Measurements from ENCODE around the gene KRT83.

KRT83 gene

GRCh38 chr12:52320784-52321400, at the start of gene KRT83:
TSS of gene KRT83 (minus strand) at chr12:52321398. CDS start at chr12:52321335, 63 bp downstream.
- DNase-seq (ENCODE audit: low spot score): no peak

- no peak for DNase-seq (ENCODE audit: low spot score)
Observed at GRCh38 chr12:52369809-52370208, 48.6 kb upstream of the KRT83 start.

GRCh38 chr12:52369211-52369610, 48.0 kb upstream of the KRT83 start:
- peak; percentile 49 for DNase-seq (ENCODE audit: low spot score)

DNA sequence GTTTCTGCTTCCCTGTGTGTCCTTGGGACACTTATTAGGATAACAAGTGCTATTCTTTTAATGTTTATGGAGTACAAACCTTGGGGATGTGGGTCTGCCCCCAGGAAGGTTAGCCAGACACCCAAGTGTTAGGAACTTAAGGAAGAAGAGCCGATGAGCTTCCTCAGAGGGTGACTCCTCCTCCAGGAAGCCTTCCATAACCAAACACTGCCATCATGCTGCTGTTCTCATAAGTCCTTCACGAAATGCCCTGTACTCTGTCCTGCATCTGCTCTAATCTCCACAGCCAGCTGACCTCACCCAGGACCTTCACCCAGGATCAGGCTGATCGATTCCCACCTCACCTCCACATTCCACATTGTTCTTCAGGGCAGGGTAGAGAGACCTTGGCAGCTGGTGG, 47.3 kb upstream of the KRT83 start:
- DNase-seq (ENCODE audit: low spot score): no peak

- DNase-seq (ENCODE audit: low spot score): no peak
Observed at GRCh38 chr12:52367876-52368275, 46.7 kb upstream of the KRT83 start.

GRCh38 chr12:52366738-52367485, 45.7 kb upstream of the KRT83 start, which contains the start of gene KRT85:
TSS of gene KRT85 (minus strand) at chr12:52367481. CDS start at chr12:52367405, 76 bp downstream.
- DNase-seq (ENCODE audit: low spot score): no peak

DNA sequence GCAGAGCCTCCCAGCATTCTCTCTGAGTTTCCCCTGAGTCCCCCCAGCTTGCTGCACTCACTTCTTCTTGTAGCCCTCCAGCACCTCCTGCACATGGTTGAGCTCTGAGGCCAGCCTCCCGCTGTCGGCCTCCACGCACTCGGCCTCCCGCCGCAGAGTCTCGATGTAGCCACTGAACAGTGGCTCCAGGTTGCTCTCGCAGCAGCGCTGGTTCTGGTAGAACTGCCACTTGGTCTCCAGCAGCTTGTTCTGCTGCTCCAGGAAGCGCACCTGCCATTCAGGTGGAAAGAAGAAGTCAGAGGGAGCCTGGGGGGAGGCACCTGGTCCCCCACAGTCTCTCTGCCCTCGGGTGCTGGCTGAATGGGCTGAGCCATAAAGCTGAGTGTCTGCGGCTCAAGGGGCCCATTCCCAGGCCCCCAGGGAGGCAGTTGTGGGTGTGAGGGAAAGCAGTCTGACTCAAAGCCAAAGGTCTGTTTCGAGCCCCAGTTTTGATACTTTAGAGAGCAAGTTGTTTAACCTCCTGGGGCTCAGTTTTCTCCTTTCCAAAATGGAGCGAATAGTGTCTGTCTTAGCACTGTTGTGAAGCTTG, 43.8 kb upstream of the KRT83 start:
- DNase-seq (ENCODE audit: low spot score): no peak

DNA sequence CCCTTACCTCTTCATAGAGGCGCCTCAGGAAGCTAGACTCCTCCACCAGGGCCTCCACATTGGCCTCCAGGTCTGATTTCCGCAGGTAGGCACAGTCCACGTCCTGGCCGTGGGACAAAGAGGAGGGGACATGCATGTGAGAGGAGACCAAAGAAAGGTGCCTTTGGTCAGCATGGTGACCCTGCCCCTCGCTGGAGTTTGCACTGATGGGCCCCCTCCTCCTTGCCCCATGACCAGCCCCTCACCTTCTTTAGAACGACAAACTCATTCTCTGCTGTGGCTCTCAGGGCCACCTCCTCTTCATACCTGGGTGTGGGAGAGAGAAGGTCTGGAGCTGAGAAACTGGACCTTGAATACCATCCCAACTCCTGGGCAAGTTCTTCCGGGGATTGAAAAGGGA, 42.9 kb upstream of the KRT83 start:
- DNase-seq (ENCODE audit: low spot score): no peak

DNA sequence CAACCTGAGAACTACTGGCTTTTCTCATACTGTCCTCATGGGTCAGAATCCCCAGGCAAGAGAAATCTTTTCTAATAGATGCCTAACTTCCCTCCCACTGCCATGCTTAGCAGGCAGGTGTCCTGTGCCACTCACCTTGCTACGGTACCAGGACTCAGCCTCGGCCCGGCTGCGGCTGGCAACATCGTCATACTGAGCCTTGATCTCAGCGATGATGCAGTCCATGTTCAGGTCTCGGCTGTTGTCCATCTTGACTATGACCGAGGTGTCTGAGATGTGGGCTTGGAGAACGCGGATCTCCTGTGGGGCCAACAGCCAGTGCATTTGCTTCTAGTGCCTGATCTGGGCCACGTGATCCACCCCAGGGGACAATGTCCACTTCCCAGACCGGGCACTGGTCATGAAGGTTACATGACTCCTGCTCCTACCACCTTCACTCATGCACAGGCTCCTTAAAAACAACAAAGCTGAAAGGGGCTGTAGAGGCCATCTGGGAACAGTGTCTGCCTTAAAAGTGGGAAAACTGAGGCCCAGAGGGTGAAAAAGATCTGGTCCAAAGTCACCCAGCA, 42.0 kb upstream of the KRT83 start:
- no peak for DNase-seq (ENCODE audit: low spot score)

DNA sequence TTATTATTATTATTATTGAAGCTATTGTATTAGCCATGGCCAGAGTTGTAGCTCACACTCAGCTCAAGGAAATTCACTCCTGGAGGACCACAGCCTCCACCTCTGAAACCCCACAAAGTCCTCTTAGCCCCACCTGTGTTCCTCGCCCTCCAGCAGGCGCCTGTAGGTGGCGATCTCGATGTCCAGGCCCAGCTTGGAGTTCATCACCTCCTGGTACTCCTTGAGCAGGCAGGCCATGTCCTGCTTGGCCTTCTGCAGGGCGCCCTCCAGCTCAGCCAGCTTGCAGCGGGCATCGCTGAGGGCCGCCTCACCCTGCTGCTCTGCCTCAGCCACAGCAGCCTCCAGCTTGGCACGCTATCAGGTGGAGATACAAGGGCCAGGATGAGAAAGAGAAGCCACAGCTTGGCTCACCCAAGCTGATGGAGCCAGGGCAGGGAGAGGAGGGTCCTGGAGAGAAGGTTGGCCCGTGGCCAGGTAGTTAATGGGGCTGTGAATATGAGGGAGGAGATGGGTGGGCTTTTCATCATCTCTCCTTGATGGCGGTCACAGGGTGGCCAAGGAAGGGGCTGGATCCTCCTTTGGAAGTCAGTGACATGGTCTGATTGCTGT, 41.0 kb upstream of the KRT83 start:
- no peak for DNase-seq (ENCODE audit: low spot score)

GRCh38 chr12:52361553-52361952, 40.4 kb upstream of the KRT83 start:
- DNase-seq (ENCODE audit: low spot score): no peak

DNA sequence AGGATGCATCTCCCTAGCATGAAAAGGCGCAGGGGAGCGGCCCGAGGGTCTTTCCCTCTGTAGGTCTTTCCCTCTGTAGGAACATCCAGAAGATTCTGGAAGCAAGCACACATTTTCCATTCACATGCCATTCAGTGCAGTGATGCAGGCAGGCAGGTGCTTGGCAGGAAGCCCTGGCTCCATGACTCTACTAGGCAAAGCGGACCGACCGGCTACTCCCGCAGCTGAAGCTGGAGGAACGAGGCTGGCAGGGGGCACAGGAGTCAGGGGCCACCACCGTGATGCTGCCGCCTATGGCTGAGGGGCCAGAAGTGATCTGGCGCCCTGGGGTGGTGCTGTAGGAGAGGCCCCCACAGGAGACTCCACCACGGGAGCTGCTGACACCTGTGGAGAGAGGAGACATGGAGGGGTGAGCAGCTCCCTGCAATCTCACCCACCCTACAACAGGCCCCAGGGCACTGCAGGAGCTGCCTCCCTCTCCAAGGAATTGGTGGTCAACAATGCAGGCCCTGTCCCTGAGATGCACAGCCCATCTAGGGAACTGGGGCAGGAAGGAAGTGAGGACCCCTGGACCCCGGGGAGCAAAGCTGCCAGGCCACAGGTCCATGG, 39.6 kb upstream of the KRT83 start:
- DNase-seq (ENCODE audit: low spot score): no peak

DNA sequence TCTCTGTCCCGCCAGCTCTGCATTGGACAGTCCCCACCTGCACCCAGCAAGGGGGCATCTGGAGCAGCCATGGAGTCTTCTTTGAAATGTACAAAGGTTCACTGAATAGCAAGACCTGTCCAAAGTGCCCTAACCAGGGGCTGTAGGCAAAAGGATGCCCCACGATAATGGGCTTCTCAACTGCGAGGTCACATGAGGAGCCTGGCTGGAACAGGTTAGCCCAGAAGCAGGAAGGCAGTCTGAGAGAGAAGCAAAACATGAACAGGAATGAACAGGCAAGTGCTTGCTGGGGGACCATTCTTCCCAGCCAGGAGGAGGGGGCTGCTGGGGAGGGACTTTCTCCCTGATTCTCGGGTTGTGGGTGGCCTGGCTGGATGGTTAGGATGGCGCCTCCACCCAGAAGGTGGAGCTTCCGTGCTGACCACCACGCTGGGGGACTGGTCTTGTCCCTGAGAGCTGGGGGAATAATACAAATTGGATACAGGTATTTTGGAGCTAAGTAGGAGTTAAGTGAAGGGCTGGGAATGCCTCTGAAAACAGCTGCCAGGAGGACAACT, 39.0 kb upstream of the KRT83 start:
- no peak for DNase-seq (ENCODE audit: low spot score)

DNA sequence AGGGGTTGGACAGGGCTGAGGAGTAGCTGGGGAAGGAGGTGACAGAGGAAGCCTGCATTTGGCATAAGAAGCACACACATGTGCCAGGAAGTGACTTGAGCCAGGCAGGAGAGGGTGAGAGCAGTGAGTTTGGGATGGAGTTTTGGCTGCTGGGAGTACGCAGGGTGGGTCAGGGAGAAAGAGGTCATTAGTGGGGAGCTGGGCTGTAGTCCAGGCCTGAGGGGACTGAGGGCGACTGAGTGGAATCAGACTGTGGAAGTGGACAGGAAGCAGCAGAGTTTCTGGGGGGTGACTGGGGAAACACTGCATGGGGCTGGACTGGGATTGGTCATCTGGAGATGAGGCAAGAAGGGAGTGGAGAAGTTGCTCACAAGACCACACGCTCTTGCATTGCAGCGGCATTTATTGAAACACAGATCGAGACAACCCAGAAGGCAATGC, 38.4 kb upstream of the KRT83 start:
- no peak for DNase-seq (ENCODE audit: low spot score)

- no peak for DNase-seq (ENCODE audit: low spot score)
Observed at GRCh38 chr12:52358575-52359350, 37.6 kb upstream of the KRT83 start.

GRCh38 chr12:52356762-52357580, 35.8 kb upstream of the KRT83 start:
- no peak for DNase-seq (ENCODE audit: low spot score)

DNA sequence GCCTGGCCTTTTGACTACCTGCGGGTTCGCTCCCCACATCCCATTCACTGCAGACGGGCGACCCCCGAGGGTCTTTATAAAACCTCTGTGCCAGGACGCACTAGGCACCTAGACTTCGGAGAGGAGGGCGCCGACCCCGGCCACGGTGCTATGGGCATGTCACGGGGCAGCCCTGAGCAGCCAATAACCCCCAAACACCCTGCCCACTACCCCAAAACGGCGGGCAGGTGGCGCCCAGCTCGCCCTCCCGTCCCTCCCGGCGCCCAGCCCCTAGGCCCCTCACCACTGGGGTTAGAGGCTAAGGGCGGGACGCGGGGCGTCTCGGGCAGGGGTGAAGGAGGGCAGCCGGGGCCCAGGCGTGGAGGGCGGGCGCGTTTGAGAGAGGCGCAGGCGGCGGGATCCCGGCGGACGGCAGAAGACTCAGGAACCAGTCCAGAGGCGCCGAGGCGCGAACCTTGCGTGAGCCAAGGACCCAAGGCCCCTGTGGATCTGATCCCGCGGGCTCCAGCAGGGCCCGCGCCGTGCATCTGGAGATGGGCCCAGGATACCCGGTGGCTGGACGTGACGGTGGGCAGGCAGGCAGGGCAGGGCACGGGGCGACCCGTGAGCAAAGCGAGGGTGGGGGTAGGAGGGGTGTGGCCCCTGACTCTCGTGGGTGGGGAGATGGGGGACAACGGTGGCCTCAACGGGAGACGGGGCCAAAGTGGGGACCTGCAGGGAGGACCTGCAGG, 35.0 kb upstream of the KRT83 start:
- no peak for DNase-seq (ENCODE audit: low spot score)

GRCh38 chr12:52355176-52355575, 34.0 kb upstream of the KRT83 start:
- no peak for DNase-seq (ENCODE audit: low spot score)

DNA sequence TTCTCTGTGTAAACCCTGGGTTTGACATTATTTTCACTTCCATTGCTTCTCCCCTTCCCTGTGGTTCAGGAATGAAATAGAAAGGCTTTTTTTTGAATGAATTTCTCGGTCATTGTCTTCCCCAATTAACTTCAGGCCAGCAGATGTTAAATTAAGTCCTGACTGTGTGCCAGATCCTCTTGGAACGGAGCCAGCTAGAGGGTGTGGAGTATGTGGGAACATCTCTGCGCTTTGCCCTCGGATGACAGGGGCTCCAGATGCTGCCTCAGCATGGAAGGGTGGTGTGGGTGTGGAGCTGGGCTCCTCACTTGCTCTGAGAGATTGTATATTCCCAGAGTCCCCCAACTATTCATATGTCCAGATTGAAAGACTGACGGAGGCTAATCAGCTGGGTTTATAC, 33.0 kb upstream of the KRT83 start:
- DNase-seq (ENCODE audit: low spot score): no peak
